AG08395 (cell line): Measurements from ENCODE around the gene CCDC93.
A peak's percentile ranks its signal among the peaks of the same experiment; 100 is the strongest.
"Not testable (repeated sequence)": the region's sequence is repeated elsewhere in the genome, so short reads cannot be mapped to it uniquely, and the experiment has no call there.

Experiments used
- DNase-seq: peaks from one replicate; pipeline ENCODE4 v3.0.0; 2012; ENCODE audit warnings: mixed read lengths, low spot score

CCDC93 gene

GRCh38 chr2:117952701-117953100, 61.2 kb downstream of the CCDC93 start:
- no peak for DNase-seq

- no peak for DNase-seq
Measured at GRCh38 chr2:117952228-117952627, 61.6 kb downstream of the CCDC93 start.

GRCh38 chr2:117949806-117950205, 64.1 kb downstream of the CCDC93 start:
- no peak for DNase-seq

GRCh38 chr2:117948615-117949014, 65.3 kb downstream of the CCDC93 start:
- no peak for DNase-seq

GRCh38 chr2:117945296-117945695, 68.6 kb downstream of the CCDC93 start:
- no peak for DNase-seq

GRCh38 chr2:117944816-117945215, 69.1 kb downstream of the CCDC93 start:
- DNase-seq, result no peak

GRCh38 chr2:117943013-117943672, 70.7 kb downstream of the CCDC93 start:
- peak; percentile 54 for DNase-seq

GRCh38 chr2:117942551-117942950, 71.3 kb downstream of the CCDC93 start:
- peak; percentile 28 for DNase-seq

- DNase-seq, result no peak
Measured at GRCh38 chr2:117941693-117942092, 72.2 kb downstream of the CCDC93 start.

- peak; percentile 15 for DNase-seq
Measured at GRCh38 chr2:117940436-117940835, 73.4 kb downstream of the CCDC93 start.

GRCh38 chr2:117938611-117939010, 75.3 kb downstream of the CCDC93 start:
- DNase-seq, result no peak

GRCh38 chr2:117936871-117937428, 76.9 kb downstream of the CCDC93 start:
- DNase-seq, result no peak

- no peak for DNase-seq
Measured at GRCh38 chr2:117935954-117936353, 77.9 kb downstream of the CCDC93 start.

GRCh38 chr2:117935456-117935855, 78.4 kb downstream of the CCDC93 start:
- DNase-seq, result no peak

- DNase-seq, result no peak
Measured at GRCh38 chr2:117933884-117934354, 80.0 kb downstream of the CCDC93 start.

GRCh38 chr2:117931978-117932377, 81.9 kb downstream of the CCDC93 start:
- DNase-seq, result no peak

GRCh38 chr2:117931266-117931665, 82.6 kb downstream of the CCDC93 start:
- no peak for DNase-seq

- no peak for DNase-seq
Measured at GRCh38 chr2:117930775-117931174, 83.1 kb downstream of the CCDC93 start.

- not testable (repeated sequence) for DNase-seq
Measured at GRCh38 chr2:117923471-117923870, 90.4 kb downstream of the CCDC93 start.

- DNase-seq, result no peak
Measured at GRCh38 chr2:117921520-117921919, 92.3 kb downstream of the CCDC93 start.

- no peak for DNase-seq
Measured at GRCh38 chr2:117918608-117919007, 95.3 kb downstream of the CCDC93 start.

- DNase-seq, result peak; percentile 25
Measured at GRCh38 chr2:117917223-117917917, 96.5 kb downstream of the CCDC93 start.

- DNase-seq, result no peak
Measured at GRCh38 chr2:117902933-117903332, 110.9 kb downstream of the CCDC93 start.
